Type B pancreatic cell (in vitro differentiated cells): Measurements from ENCODE around the gene MSI2. TPM values are rescaled to one million over a fixed set of nuclear protein-coding genes. Genes with fewer than 3 reads are reported as not detected.
"Not testable (repeated sequence)": the region's sequence is repeated elsewhere in the genome, so short reads cannot be mapped to it uniquely, and the experiment has no call there.

Experiments used
- DNase-seq: peaks from one replicate; pipeline ENCODE4 v3.0.0; 2021; ENCODE audit warnings: mixed read lengths; ENCODE audit not compliant: unreplicated experiment; ENCODE audit errors: extremely low spot score
- H3K27ac Mint-ChIP-seq: 2 replicates; pipeline ENCODE4 v1.8.0; 2021; ENCODE audit warnings: mild to moderate bottlenecking, mixed read lengths
- H3K27me3 Mint-ChIP-seq: 2 replicates; pipeline ENCODE4 v1.8.0; 2021; ENCODE audit warnings: mixed read lengths
- H3K36me3 Mint-ChIP-seq: 2 replicates; pipeline ENCODE4 v1.8.0; 2021; ENCODE audit warnings: mixed read lengths
- H3K4me1 Mint-ChIP-seq: one replicate; pipeline ENCODE4 v1.8.0; 2021; ENCODE audit warnings: mixed read lengths; ENCODE audit not compliant: unreplicated experiment
- H3K4me3 Mint-ChIP-seq: 2 replicates; pipeline ENCODE4 v1.8.0; 2021; ENCODE audit warnings: mild to moderate bottlenecking, mixed read lengths
- H3K9me3 Mint-ChIP-seq: 2 replicates; pipeline ENCODE4 v1.8.0; 2021; ENCODE audit warnings: mixed read lengths
- CTCF ChIP-seq: fragments of 200-600 bp; sonication (generic); conservative IDR thresholded peaks from 2 replicates; pipeline ENCODE4 v1.5.0; 2021; ENCODE audit warnings: antibody characterized with exemption, mild to moderate bottlenecking
- total RNA-seq: library from RNA; stranded (reverse); gene quantifications from 2 replicates; pipeline ENCODE4 v1.2.1, GENCODE V29; 2021; ENCODE audit warnings: low replicate concordance

The MSI2 gene
- total RNA-seq, 1 donor from 2014 or later, result 158 TPM

- Mint-ChIP-seq H3K36me3 (peaks cover 23% of the 10 kb centered on the region), H3K27ac (no peak overlapping the region)
These were observed 239.4 kb downstream of the MSI2 start for GRCh38 chr17:57495771-57496170.

GRCh38 chr17:57496382-57496781, 240.1 kb downstream of the MSI2 start:
- Mint-ChIP-seq H3K4me1 (peaks cover 25% of the 10 kb centered on the region), H3K4me3 (no peak overlapping the region), H3K9me3 (no peaks in the 10 kb centered on the region), H3K27ac (no peak overlapping the region), H3K27me3 (no peaks in the 10 kb centered on the region), H3K36me3 (peaks cover 23% of the 10 kb centered on the region)
- DNase-seq, result no peak
- no peak for TF ChIP-seq CTCF

More at GRCh38 chr17:57495771-57496170, 239.4 kb downstream of the MSI2 start:
- no peak overlapping the region for H3K4me3 Mint-ChIP-seq
- peaks cover 24% of the 10 kb centered on the region for H3K4me1 Mint-ChIP-seq
- TF ChIP-seq CTCF, result no peak
- no peak for DNase-seq
- no peaks in the 10 kb centered on the region for H3K9me3 Mint-ChIP-seq
- H3K27me3 Mint-ChIP-seq, result no peaks in the 10 kb centered on the region

- Mint-ChIP-seq H3K36me3 (peaks cover 12% of the 10 kb centered on the region), H3K27me3 (no peaks in the 10 kb centered on the region), H3K4me1 (peaks cover 26% of the 10 kb centered on the region), H3K9me3 (no peaks in the 10 kb centered on the region), H3K27ac (no peak overlapping the region), H3K4me3 (no peak overlapping the region)
- DNase-seq, result no peak
- TF ChIP-seq CTCF, result no peak
These were observed 242.1 kb downstream of the MSI2 start for GRCh38 chr17:57498443-57498842.

- peak overlapping the region; percentile 32 for H3K4me3 Mint-ChIP-seq
These were observed 242.9 kb downstream of the MSI2 start for GRCh38 chr17:57499221-57499620.

GRCh38 chr17:57499648-57500049, 243.3 kb downstream of the MSI2 start:
- Mint-ChIP-seq H3K4me1 (peaks cover 31% of the 10 kb centered on the region), H3K27ac (peak overlapping the region; percentile 25), H3K4me3 (peak overlapping the region; percentile 32), H3K36me3 (peaks cover 12% of the 10 kb centered on the region), H3K27me3 (no peaks in the 10 kb centered on the region), H3K9me3 (no peaks in the 10 kb centered on the region)
- peak; percentile 39 for TF ChIP-seq CTCF
- DNase-seq, result no peak

More at GRCh38 chr17:57499221-57499620, 242.9 kb downstream of the MSI2 start:
- Mint-ChIP-seq H3K4me1 (peaks cover 29% of the 10 kb centered on the region), H3K36me3 (peaks cover 12% of the 10 kb centered on the region), H3K27ac (peak overlapping the region; percentile 25)
- H3K9me3 Mint-ChIP-seq, H3K27me3 Mint-ChIP-seq, DNase-seq: not testable (repeated sequence)

- Mint-ChIP-seq H3K4me3 (no peak overlapping the region), H3K27me3 (no peaks in the 10 kb centered on the region), H3K27ac (no peak overlapping the region), H3K36me3 (peaks cover 8% of the 10 kb centered on the region), H3K4me1 (peaks cover 31% of the 10 kb centered on the region), H3K9me3 (no peaks in the 10 kb centered on the region)
- no peak for DNase-seq
- TF ChIP-seq CTCF, result no peak
These were observed 244.7 kb downstream of the MSI2 start for GRCh38 chr17:57501016-57501415.
